Measurements from ENCODE around the gene CPN1.

Gene CPN1

DNA sequence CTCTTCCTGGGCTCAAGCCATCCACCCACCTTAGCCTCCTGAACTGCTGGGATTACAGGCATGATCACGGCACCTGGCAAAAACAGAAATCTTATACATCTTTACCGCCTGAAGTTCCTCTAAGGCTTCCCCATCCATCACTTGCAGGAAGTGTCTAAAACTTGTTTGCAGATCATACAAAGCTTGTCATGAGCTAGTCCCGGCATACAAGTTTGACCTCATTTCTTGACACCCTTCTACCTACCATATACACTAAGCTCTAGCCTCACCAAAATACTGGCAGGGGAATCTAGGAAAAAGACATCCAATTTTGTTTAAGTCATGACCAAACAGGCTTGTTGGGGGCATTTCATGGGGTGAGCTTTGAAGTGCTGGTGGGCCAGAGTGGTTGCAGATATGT lies 86.4 kb downstream of the CPN1 start:
- no peak for DNase-seq

DNA sequence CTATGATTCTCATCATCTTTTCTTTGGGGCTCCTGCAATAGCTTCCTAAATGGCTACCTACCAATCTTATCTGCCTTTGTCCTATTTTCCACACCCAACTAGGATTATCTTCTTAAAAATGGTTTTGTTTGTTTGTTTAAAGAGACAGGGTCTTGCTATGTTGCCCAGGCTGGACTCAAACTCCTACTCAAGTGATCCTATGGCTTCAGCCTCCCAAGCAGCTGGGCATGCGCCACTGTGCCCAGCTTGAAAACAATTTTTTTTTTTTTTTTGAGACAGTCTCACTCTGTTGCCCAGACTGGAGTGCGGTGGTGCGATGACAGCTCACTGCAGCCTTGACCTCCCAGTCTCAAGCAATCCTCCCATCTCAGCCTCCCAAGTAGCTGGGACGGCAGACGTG lies 86.9 kb downstream of the CPN1 start:
- no peak for DNase-seq

DNA sequence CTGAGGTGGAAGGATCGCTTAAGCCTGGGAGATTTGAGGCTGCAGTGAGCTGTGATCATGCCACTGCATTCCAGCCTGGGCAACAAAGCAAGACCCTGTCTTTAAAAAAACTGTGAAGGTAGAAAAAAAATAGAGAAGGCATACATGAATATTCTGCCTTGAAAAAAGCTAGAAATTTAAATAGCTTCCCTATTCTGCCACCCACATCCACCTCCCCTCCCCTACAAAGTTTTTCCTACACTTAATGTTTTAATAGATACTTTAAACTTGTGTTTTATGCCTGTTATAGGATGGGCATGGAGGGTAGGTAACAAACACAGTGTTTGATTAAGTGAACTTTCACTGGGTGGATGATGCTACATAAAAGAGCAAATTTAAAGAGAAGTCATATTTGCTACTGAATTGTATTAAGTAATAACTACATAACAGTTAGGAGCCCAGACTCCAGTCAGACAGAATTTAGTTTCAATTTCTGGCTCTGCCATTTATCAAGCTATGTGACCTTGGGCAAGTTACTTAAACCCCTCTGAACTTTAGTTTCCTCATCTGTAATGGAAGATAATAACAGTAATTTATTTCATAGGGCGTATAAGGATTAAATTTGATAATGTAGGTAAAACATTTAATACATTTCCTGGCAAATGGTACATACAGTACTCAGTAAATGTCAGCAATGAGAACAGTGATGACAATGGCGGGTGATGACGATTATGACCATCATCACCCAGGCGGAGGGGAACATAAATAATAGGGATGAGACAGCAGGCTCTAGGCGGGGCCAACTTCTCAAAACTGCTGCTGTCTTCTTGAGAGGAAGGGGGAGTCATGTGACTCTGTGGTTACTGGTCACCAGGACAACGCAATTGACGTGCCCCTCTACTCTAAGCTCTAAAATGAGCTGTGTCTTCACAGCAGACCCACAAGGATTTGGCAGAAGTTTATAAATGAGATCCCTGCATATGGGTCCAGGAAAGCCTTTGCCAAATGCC lies 87.7 kb downstream of the CPN1 start:
- no peak for DNase-seq

Data from COR-L47 (cell line).